Loucy (cell line): ENCODE measurements around the gene FANCC.

Experiments
- H2AFZ ChIP-seq: fragments of 200-600 bp; sonication (generic); 2 replicates; pipeline ENCODE4 v1.6.0; 2016; ENCODE audit warnings: antibody characterized with exemption, mild to moderate bottlenecking, low read length, moderate library complexity
- H3F3A ChIP-seq: fragments of 200-600 bp; 2 replicates; pipeline ENCODE4 v1.6.0; 2016; ENCODE audit warnings: antibody characterized with exemption, low read depth, mild to moderate bottlenecking
- H3K27me3 ChIP-seq: fragments of 200-600 bp; sonication (generic); 2 replicates; pipeline ENCODE4 v1.6.1; 2014; ENCODE audit warnings: low read length, mild to moderate bottlenecking; ENCODE audit not compliant: insufficient read depth, poor library complexity, severe bottlenecking
- H3K36me3 ChIP-seq: fragments of 200-600 bp; sonication (generic); 2 replicates; pipeline ENCODE4 v1.6.1; 2016; ENCODE audit warnings: low read length; ENCODE audit not compliant: insufficient read depth
- H3K4me1 ChIP-seq: fragments of 200-600 bp; sonication (generic); 2 replicates; pipeline ENCODE4 v1.5.1; 2014; ENCODE audit warnings: low read length, mild to moderate bottlenecking; ENCODE audit not compliant: insufficient read depth, poor library complexity, severe bottlenecking
- H3K4me2 ChIP-seq: fragments of 200-600 bp; sonication (generic); 2 replicates; pipeline ENCODE4 v1.6.0; 2014; ENCODE audit warnings: antibody characterized with exemption, low read length, low read depth, mild to moderate bottlenecking; ENCODE audit not compliant: poor library complexity, severe bottlenecking
- H3K4me3 ChIP-seq: fragments of 200-600 bp; sonication (generic); 2 replicates; pipeline ENCODE4 v1.5.1; 2014; ENCODE audit warnings: low read length, mild to moderate bottlenecking, mixed read lengths; ENCODE audit not compliant: poor library complexity, severe bottlenecking
- H3K79me2 ChIP-seq: fragments of 200-600 bp; sonication (generic); 2 replicates; pipeline ENCODE4 v1.6.1; 2014; ENCODE audit warnings: low read length; ENCODE audit not compliant: insufficient read depth
- H3K9ac ChIP-seq: fragments of 200-600 bp; sonication (generic); 2 replicates; pipeline ENCODE4 v1.6.0; 2014; ENCODE audit warnings: mild to moderate bottlenecking, low read depth, low read length, moderate library complexity; ENCODE audit not compliant: poor library complexity, severe bottlenecking
- H3K9me2 ChIP-seq: fragments of 200-600 bp; sonication (generic); replicated peaks from 2 replicates; pipeline ENCODE4 v1.6.1; 2016; ENCODE audit warnings: low read depth, low read length, mixed read lengths
- H3K9me3 ChIP-seq: fragments of 200-600 bp; sonication (generic); 2 replicates; pipeline ENCODE4 v1.6.1; 2014; ENCODE audit warnings: mild to moderate bottlenecking, antibody characterized with exemption, low read length, low read depth; ENCODE audit not compliant: insufficient read depth
- H4K20me1 ChIP-seq: fragments of 200-600 bp; sonication (generic); 2 replicates; pipeline ENCODE4 v1.6.0; 2014; ENCODE audit warnings: antibody characterized with exemption, low read length, mild to moderate bottlenecking; ENCODE audit not compliant: insufficient read depth, poor library complexity, severe bottlenecking
- EZH2phosphoT487 ChIP-seq: fragments of 200-600 bp; IDR thresholded peaks from 2 replicates; pipeline ENCODE4 v1.6.1; 2018; ENCODE audit warnings: antibody characterized with exemption, mild to moderate bottlenecking, moderate library complexity, borderline replicate concordance
- TF ChIP-seq, protein P1 (sequence below): fragments of 200-600 bp; sonication (generic); conservative IDR thresholded peaks from 2 replicates; pipeline ENCODE4 v1.5.1; 2014; ENCODE audit warnings: mild to moderate bottlenecking, antibody characterized with exemption, low read length

FANCC gene

DNA sequence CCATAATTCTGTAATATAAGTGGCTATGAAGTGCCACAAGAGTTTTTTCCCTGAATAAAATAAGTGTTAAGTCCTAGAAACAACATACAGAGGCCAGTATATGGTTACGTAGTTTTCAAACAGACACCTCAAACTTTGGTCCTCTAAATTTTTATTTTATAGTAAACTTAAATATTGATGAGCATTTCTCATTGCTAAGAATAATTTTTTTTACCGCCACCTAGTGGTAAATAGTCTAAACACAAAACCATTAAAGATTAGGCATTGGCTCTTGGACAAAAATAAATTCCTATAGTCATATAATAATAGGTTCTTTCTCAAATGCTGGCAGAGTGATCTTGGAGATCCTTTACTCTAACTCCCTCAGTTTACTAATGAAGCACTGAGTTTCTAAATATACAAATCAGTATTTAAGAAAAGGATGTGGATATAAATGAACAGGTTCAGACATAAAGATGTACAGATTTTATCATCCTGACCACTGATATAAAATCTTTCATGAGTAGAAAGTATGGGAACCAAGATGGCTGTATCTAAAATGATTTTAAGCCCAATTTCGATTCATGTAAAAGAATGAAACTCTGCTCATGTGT, 136.2 kb downstream of the FANCC start:
- no peaks in the 10 kb centered on the region for H3K4me1 ChIP-seq
- H3K9ac ChIP-seq, result no peak overlapping the region
- no peak overlapping the region for H3K4me3 ChIP-seq
- no peaks in the 10 kb centered on the region for H4K20me1 ChIP-seq
- H3K27me3 ChIP-seq, result no peaks in the 10 kb centered on the region
- H3K9me3 ChIP-seq, result no peaks in the 10 kb centered on the region
- no peaks in the 10 kb centered on the region for H3K79me2 ChIP-seq
- TF ChIP-seq, protein P1, sequence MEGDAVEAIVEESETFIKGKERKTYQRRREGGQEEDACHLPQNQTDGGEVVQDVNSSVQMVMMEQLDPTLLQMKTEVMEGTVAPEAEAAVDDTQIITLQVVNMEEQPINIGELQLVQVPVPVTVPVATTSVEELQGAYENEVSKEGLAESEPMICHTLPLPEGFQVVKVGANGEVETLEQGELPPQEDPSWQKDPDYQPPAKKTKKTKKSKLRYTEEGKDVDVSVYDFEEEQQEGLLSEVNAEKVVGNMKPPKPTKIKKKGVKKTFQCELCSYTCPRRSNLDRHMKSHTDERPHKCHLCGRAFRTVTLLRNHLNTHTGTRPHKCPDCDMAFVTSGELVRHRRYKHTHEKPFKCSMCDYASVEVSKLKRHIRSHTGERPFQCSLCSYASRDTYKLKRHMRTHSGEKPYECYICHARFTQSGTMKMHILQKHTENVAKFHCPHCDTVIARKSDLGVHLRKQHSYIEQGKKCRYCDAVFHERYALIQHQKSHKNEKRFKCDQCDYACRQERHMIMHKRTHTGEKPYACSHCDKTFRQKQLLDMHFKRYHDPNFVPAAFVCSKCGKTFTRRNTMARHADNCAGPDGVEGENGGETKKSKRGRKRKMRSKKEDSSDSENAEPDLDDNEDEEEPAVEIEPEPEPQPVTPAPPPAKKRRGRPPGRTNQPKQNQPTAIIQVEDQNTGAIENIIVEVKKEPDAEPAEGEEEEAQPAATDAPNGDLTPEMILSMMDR, result peak; percentile 67
- TF ChIP-seq EZH2phosphoT487, result no peak
- H3K36me3 ChIP-seq, result no peaks in the 10 kb centered on the region
- H3K4me2 ChIP-seq, result no peak overlapping the region
- no peak overlapping the region for H2AFZ ChIP-seq
- H3F3A ChIP-seq, result no peaks in the 10 kb centered on the region
- H3K9me2 ChIP-seq, result no peaks in the 10 kb centered on the region

DNA sequence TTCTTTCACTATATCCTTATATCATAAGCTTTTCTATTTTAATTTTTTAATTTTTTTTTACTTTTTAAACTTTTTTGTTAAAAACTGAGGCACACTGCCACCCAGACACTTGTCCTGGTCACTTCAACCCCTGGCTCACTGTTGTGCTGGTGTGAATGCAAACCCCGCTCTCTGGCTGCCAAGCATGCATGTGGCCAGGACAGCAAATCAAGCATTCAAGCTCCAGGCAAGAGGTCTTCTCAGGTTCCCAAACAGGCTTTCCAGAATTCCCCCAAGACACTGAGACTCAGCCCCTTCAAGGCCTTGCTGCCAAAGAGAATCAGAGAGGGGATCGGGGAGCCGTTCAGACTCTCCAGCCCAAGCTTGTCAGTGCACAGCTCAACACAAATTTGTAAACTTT, 139.9 kb downstream of the FANCC start:
- no peaks in the 10 kb centered on the region for H3F3A ChIP-seq
- H3K4me2 ChIP-seq, result no peak overlapping the region
- H3K36me3 ChIP-seq, result no peaks in the 10 kb centered on the region
- H3K9me2 ChIP-seq, result no peaks in the 10 kb centered on the region
- no peak overlapping the region for H2AFZ ChIP-seq
- H3K4me3 ChIP-seq, result no peak overlapping the region
- no peaks in the 10 kb centered on the region for H3K4me1 ChIP-seq
- no peak for TF ChIP-seq EZH2phosphoT487
- TF ChIP-seq, protein P1, result no peak
- no peaks in the 10 kb centered on the region for H4K20me1 ChIP-seq
- H3K79me2 ChIP-seq, result no peaks in the 10 kb centered on the region
- H3K27me3 ChIP-seq, result no peaks in the 10 kb centered on the region
- no peaks in the 10 kb centered on the region for H3K9me3 ChIP-seq
- H3K9ac ChIP-seq, result no peak overlapping the region

DNA sequence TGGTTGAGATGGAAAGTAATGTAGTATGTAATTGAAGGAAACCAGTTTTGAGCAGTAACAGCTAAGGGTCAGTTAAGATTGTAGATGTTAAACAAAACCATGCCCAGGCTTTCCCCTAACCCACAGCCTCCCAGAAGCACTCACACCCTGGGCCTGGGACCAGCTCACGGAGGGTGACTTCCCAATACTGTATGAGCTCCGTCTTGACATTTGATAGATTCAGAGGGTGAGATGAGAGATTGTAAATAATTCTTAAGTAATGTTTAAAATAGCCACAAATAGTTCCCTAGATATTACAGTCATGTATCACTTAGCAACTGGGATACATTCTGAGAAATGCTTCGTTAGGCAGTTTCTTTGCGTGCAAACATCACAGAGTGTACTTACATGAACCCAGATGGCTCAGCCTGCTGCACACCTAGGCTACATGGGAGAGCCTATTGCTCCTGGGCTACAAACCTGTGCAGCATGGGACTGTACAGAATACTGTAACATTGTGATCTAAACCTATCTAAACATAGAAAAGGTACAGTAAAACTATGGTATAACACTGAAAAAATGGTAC, 140.7 kb downstream of the FANCC start:
- Histone ChIP-seq H2AFZ (no peak overlapping the region), H3K79me2 (no peaks in the 10 kb centered on the region), H3K4me1 (peaks cover 2% of the 10 kb centered on the region), H3K9ac (no peak overlapping the region), H3K36me3 (no peaks in the 10 kb centered on the region), H3K9me3 (no peaks in the 10 kb centered on the region), H3K4me3 (no peak overlapping the region), H4K20me1 (no peaks in the 10 kb centered on the region), H3K27me3 (no peaks in the 10 kb centered on the region), H3F3A (no peaks in the 10 kb centered on the region), H3K4me2 (no peak overlapping the region), H3K9me2 (no peaks in the 10 kb centered on the region)
- TF ChIP-seq, protein P1, result no peak
- TF ChIP-seq EZH2phosphoT487, result no peak
